AG04450 (cell line): ENCODE measurements around the gene EIPR1. TPM values are rescaled to one million over a fixed set of nuclear protein-coding genes. Genes with fewer than 3 reads are reported as not detected.

Experiments used
- CTCF ChIA-PET: fragments of 300-600, 350-600 bp; formaldehyde crosslinking; extraction: SDS; loops from one replicate; lab custom pipeline; 2022; ENCODE audit warnings: antibody characterized with exemption, inconsistent platforms; lab: Charles Lee
- POLR2A ChIA-PET: fragments of 350-600 bp; formaldehyde crosslinking; extraction: SDS; loops from one replicate; lab custom pipeline; 2021; ENCODE audit warnings: antibody characterized with exemption, inconsistent platforms; lab: Yijun Ruan, JAX
- DNase-seq: peaks from one replicate; pipeline ENCODE4 v3.0.0-alpha.2; 2011; ENCODE audit warnings: low read depth, low spot score
- H3K27ac ChIP-seq: one replicate; pipeline ENCODE4 v1.5.1; 2012; ENCODE audit warnings: low read depth, low read length, control low read depth
- H3K27me3 ChIP-seq: one replicate; pipeline ENCODE4 v1.6.0; 2012; ENCODE audit warnings: low read length; ENCODE audit not compliant: control insufficient read depth, insufficient read depth
- H3K4me3 ChIP-seq: 2 replicates; pipeline ENCODE4 v1.5.1; 2011; ENCODE audit warnings: mild to moderate bottlenecking, low read depth, low read length, control low read depth
- H3K9me3 ChIP-seq: 2 replicates; pipeline ENCODE4 v1.5.1; 2012; ENCODE audit warnings: low read length; ENCODE audit not compliant: control insufficient read depth, insufficient read depth
- polyA plus RNA-seq: library from polyadenylated mRNA; depleted of rRNA; stranded (reverse); fragments of >200 nt; gene quantifications from 2 replicates; pipeline ENCODE4 v1.2.3, GENCODE V29; 2011
- TF ChIP-seq, protein P1 (sequence below): IDR thresholded peaks from 2 replicates; pipeline ENCODE4 v1.5.1; 2011; ENCODE audit warnings: low read depth, low read length, control low read depth, inconsistent platforms

EIPR1 gene
- polyA plus RNA-seq, 1 experiment = 33.2 TPM

- H3K27ac ChIP-seq = no peak overlapping the region
- no peaks in the 10 kb centered on the region for H3K27me3 ChIP-seq
- CTCF ChIA-PET = no interaction called here
- H3K4me3 ChIP-seq = no peak overlapping the region
- H3K9me3 ChIP-seq = peaks cover 8% of the 10 kb centered on the region
- POLR2A ChIA-PET = no interaction called here
- DNase-seq = no peak
- TF ChIP-seq, protein P1, sequence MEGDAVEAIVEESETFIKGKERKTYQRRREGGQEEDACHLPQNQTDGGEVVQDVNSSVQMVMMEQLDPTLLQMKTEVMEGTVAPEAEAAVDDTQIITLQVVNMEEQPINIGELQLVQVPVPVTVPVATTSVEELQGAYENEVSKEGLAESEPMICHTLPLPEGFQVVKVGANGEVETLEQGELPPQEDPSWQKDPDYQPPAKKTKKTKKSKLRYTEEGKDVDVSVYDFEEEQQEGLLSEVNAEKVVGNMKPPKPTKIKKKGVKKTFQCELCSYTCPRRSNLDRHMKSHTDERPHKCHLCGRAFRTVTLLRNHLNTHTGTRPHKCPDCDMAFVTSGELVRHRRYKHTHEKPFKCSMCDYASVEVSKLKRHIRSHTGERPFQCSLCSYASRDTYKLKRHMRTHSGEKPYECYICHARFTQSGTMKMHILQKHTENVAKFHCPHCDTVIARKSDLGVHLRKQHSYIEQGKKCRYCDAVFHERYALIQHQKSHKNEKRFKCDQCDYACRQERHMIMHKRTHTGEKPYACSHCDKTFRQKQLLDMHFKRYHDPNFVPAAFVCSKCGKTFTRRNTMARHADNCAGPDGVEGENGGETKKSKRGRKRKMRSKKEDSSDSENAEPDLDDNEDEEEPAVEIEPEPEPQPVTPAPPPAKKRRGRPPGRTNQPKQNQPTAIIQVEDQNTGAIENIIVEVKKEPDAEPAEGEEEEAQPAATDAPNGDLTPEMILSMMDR = no peak
Measured at GRCh38 chr2:3246406-3246805, 131.2 kb downstream of the EIPR1 start.

DNA sequence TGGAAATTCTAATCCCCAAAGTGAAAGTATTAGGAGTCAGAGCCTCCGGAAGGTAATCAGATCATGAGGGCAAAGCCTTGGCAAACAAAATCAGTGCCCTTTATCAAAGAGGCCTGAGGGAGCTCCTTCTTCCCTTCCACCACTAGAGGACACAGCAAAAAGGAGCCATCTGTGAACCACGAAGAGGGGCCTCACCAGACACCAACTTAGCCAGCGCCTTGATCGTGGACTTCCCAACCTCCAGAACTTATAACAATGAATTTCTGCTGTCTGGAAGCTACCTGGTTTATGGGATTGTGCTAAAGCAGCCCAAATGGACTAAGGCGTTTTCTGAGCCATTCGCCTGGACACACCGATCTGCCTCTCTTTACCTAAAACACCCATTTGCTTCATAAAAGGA is 133.1 kb downstream of the EIPR1 start:
- TF ChIP-seq, protein P1 = no peak
- H3K4me3 ChIP-seq = no peak overlapping the region
- POLR2A ChIA-PET = no interaction called here
- no peak overlapping the region for H3K27ac ChIP-seq
- H3K27me3 ChIP-seq = no peaks in the 10 kb centered on the region
- CTCF ChIA-PET = no interaction called here
- H3K9me3 ChIP-seq = peaks cover 4% of the 10 kb centered on the region
- DNase-seq = no peak

GRCh38 chr2:3243804-3244203 is 133.8 kb downstream of the EIPR1 start:
- CTCF ChIA-PET = no interaction called here
- DNase-seq = no peak
- POLR2A ChIA-PET = no interaction called here

DNA sequence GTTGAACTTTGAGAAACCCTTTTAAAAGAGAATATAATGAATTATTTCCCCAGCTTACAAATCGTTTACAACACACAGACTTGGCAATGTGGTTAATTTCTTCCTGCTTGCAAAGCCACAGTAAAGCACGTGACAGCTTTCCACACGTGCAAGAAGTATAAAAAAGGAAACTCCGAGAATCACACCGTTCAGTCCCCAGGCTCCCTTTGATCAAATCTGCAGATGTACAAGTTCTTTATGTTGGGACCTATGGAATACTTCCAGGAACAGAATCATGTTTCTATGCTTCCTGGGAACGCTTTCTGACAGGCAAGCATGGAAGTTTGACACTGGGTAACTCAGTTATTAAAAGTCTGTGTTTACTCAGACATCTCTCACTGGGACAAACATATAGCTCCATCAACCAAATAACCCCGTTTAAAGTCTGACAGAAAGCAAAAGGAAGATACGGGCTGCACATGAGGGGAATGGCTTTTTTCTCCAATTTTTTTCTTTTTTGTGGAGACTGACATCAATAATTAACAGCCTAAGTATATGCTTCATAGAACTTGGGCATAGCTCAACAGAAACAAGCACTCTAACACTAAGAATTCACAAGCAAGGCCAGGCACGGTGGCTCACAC is 134.8 kb downstream of the EIPR1 start:
- DNase-seq = no peak
- Histone ChIP-seq H3K9me3 (no peaks in the 10 kb centered on the region), H3K27me3 (no peaks in the 10 kb centered on the region), H3K4me3 (no peak overlapping the region), H3K27ac (no peak overlapping the region)
- ChIA-PET POLR2A (no interaction called here), CTCF (no interaction called here)
- TF ChIP-seq, protein P1 = no peak

More at GRCh38 chr2:3243804-3244203, 133.8 kb downstream of the EIPR1 start:
- H3K4me3 ChIP-seq = no peak overlapping the region
- H3K9me3 ChIP-seq = peaks cover 1% of the 10 kb centered on the region; the same call in 1 of the 2 replicates
- TF ChIP-seq, protein P1 = no peak
- H3K27me3 ChIP-seq = no peaks in the 10 kb centered on the region
- no peak overlapping the region for H3K27ac ChIP-seq

DNA sequence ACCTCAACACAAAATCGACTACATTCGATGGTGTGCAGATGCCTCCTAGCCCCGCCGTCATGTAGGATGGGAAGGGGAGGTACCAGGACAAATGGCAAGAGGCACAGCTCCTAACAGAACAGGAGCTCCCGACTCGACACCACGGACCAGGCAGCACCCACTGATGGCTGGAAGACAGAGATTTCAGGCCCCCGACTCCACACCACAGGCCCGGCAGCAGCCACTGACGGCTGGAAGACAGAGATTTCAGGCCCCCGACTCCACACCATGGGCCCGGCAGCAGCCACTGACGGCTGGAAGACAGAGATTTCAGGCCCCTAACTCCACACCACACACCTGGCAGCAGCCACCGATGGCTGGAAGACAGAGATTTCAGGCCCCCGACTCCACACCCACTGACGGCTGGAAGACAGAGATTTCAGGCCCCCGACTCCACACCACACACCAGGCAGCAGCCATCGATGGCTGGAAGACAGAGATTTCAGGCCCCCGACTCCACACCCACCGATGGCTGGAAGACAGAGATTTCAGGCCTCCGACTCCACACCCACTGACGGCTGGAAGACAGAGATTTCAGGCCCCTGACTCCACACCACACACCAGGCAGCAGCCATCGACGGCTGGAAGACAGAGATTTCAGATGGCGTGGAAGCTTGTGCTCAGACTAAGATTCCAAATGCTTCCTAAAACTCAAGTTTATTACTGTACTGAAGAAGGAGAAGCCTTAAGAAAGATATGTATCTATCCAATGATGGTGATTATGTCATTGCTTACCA is 135.5 kb downstream of the EIPR1 start:
- ChIA-PET POLR2A (no interaction called here), CTCF (no interaction called here)
- no peak overlapping the region for H3K4me3 ChIP-seq
- no peak for DNase-seq
- TF ChIP-seq, protein P1 = no peak
- no peaks in the 10 kb centered on the region for H3K9me3 ChIP-seq
- H3K27ac ChIP-seq = no peak overlapping the region
- H3K27me3 ChIP-seq = no peaks in the 10 kb centered on the region
